Measurements from ENCODE around the gene HOXB7.

Gene HOXB7

DNA sequence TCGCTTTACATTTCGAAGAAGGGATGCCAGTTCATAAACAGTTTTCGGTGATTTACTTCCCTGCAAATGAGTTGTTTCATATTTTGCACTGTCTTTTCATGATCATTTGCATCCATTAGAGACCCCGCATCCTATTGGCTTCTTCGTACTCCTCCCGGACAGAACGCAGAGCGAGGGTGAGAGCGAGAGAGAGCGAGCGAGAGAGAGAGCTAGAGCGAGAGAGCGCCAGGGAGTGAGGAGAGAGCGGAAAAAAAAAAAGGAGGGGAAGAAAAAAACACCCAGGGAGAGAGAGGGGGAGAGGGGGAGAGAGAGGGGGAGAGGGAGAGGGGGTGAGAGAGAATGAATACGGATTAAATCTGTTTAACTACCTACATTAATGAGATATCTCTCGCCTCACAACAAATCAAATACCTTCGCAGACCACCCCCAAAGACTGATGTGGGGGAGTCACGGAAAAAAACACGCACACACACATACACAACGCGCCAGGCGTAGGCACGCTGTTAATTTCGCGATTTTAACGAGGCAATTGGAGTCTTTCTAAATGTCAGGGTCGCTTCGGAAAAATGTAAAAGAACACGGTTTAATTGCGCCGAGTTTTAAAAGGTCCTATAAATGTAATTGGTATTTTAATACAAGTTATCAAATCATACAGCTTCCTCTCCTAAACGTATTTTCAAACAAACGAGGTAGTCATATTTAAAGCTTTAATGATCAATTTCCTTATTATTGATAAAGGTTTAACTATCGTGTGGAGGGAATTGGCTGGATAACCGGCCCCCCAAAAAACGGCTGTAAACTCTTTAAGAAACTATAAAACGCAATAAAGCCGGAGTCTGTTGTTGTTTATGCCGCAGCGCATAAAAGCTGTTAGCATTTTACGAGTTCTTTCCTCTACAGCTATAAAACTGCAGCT, 4.5 kb upstream of the HOXB7 start, which contains the start of gene HOXB8:
TSS of gene HOXB8 (minus strand) at position 246 of the 916 bp plus-strand sequence. CDS start 588 bp downstream, outside the sequence.
- no peak for DNase-seq (ENCODE audit: low read depth)
- H3K4me3 ChIP-seq (ENCODE audit: low read length): no peak within 1 kb of the TSS
- no peak for TF ChIP-seq CTCF (conservative IDR thresholded peaks at IDR 0.05; ENCODE audit: low read depth, low read length)

- no peak overlapping the region for H3K4me3 ChIP-seq (ENCODE audit: low read length)
- DNase-seq (ENCODE audit: low read depth): no peak
- no peak for TF ChIP-seq CTCF (conservative IDR thresholded peaks at IDR 0.05; ENCODE audit: low read depth, low read length)
These were observed 3.3 kb upstream of the HOXB7 start for GRCh38 chr17:48613862-48614694.

- DNase-seq (ENCODE audit: low read depth): no peak
- no peak overlapping the region for H3K4me3 ChIP-seq (ENCODE audit: low read length)
- TF ChIP-seq CTCF (conservative IDR thresholded peaks at IDR 0.05; ENCODE audit: low read depth, low read length): peak; percentile 19
These were observed 2.3 kb upstream of the HOXB7 start for GRCh38 chr17:48612854-48613691.

- no peak for TF ChIP-seq CTCF (conservative IDR thresholded peaks at IDR 0.05; ENCODE audit: low read depth, low read length)
- no peak for DNase-seq (ENCODE audit: low read depth)
- no peak overlapping the region for H3K4me3 ChIP-seq (ENCODE audit: low read length)
These were observed 1.6 kb upstream of the HOXB7 start for GRCh38 chr17:48612456-48612853.

GRCh38 chr17:48611681-48612455, 1.1 kb upstream of the HOXB7 start:
- H3K4me3 ChIP-seq (ENCODE audit: low read length): no peak overlapping the region
- DNase-seq (ENCODE audit: low read depth): no peak
- no peak for TF ChIP-seq CTCF (conservative IDR thresholded peaks at IDR 0.05; ENCODE audit: low read depth, low read length)

DNA sequence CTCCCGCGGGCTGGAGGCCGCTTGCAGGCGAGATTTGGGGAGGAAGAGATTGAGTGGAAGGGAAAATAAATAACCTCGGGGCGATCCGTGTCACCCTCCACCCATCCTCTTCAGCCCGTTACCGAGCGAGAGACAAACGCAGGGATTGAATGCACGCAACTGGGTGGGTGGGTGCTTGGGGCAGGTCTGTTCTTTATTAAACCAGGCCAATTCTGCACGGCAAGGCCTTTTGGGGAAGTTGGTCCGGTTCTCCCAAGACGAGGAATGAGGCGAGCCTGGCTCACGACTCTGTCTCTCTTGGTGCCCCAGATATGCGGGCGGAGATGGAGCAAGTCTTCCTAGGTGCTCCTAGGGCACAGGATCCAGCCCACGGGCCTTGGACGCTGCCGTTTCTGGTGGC, 396 bp upstream of the HOXB7 start:
- no peak for DNase-seq (ENCODE audit: low read depth)
- no peak for TF ChIP-seq CTCF (conservative IDR thresholded peaks at IDR 0.05; ENCODE audit: low read depth, low read length)
- no peak overlapping the region for H3K4me3 ChIP-seq (ENCODE audit: low read length)

Measured in retinal pigment epithelial cell (primary cell).